HG02798 (cell line): Measurements from ENCODE around the gene SCARF2.

Experiments
- ATAC-seq: cut with Tn5 transposase; IDR thresholded peaks from one replicate; pipeline ENCODE4 v1.9.1; 2021; ENCODE audit warnings: mild to moderate bottlenecking; ENCODE audit not compliant: unreplicated experiment, poor library complexity

SCARF2 gene

DNA sequence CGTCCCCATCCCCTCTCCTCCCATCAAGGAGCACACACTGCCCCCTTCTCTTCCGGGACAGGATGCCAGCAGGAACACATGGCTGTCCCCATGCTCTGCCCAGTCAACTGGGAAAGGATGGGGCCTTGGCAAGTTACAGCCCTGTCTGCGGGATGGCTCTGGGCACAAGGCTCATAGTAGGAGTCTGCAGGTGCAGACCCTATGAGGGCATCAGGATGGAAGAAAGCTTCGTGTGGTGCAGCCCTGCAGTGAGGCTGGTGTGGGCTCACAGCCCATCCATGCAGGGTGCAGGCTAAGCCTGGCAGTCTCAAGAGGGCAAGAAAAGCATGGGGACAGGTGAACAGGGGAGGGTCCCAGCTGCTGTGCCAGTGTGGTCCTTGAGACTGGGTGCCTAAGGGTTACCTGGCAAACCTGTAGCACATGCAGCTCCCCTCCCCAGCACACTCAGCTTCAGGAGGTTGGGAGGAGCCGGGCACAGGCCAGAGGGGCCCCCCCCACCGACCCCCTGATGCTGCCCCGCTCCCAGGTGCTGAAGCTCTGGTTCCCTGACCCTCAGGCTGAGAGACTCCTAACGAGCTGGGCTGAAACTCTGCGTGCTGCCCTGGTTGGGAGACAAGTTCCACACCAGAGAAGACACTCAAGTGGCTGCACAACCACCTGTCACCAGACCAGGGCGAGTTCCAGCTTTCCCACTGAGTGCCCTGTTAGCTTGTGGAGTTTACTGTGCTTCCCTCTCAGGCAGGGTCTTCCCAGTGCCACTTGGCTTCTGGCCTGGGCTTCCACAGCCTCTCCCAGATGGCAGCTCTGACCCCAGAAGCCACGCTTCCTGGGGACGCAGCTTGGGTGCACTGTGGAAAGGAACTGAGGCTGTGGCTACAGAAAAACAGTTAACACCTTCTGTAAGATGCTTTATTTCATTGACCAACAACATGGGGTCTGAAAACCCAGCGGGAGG, 3.3 kb upstream of the SCARF2 start:
- ATAC-seq: no peak

DNA sequence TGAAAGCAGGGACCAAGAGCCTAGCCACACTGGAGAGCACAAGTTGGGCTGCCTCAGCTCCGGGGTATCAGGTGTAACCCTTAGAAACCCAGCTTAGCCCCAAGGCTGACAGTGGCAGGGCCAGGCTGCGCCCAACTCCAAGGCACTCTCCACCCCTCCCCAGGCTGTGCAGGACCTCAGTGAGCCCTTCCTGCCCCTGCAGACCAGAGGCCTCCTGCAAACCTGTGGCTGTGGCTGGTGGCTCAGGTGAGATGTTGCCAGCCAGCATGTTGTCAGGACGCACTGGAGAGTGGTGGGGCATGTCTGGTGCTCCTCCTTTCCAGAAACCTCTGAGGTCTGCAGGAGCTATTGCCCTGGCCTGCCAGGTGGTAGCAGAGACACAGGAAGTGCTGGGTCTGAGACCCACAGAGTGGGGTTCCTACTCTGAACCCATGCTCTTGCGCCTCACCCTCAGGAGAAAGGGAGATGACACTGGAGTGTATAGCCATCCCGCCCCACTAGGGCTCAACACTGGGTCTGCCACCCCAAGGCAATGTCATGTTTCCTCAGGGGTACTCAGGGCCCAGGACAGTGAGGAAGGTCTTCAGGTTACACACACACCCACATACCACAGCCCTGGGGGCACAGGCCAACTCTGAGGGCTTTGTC, 2.4 kb upstream of the SCARF2 start:
- no peak for ATAC-seq

DNA sequence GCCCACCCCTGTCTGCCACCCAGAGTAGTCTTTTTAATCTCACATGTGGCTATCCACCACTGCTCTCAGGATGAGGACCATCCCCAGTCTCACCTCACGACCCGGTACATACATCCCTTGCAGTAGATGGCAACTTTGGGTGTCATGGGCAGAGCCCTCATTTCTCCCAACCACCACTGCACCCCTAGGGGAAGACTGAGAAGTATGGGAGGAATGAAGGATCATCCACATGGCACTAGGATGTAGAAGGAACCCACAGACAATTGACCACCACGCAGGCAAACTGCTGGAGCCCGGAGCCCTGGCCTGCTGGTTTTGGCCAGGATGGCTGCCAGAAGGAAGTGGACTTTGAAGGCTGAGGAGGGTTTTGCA, 1.9 kb upstream of the SCARF2 start:
- ATAC-seq: no peak

DNA sequence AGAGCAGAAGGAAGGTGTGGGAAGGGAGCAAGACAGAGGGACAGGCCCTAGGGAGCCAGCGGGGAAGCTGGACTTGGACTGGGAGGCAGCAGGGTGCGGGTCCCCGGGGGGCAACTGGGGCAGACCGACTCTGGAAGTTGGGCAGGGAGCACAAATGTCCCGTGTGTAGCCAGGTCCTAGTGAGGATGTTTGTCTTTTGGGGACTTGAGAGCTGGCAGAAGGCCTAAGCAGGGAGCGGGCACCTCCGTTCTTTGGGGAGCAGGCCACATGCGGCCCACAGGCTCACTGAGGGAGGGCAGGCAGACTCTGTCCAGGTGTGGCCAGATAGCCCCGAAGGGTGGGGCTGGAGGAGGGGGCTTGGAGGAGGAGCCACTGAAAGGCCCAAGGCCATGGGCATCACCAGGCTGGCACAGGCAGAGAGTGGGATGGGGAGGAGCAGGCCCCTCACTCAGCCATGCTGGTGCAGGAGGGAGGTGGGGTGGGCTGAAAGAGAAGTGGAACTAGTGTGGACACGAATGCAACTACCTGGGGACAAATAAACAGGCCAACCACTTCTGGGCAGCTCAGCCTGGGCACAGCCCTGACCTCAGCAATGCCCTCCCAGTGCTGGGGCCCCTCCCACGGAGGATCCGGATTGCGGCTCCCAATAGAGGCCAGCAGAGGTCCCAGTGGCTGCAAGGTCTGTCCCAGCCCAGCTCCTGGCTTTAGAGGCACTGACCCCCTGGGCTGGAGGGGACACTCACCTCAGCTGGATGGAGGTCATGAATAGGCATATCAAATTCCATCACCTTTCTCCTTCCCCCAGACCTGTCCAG, 1.3 kb upstream of the SCARF2 start:
- ATAC-seq: no peak

DNA sequence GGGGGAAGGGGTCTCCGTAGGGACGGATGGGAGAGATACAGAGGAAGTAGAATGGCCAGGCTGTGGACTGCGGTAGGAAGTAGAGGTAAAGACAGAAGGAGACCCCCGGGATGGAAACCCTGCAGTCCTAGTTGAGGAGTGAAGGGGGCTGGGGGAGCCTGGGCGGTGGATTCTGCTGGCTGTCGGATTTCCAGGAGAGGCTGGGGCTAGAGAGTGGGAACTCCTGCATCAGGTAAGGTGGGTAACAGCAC, 727 bp upstream of the SCARF2 start:
- ATAC-seq: no peak

DNA sequence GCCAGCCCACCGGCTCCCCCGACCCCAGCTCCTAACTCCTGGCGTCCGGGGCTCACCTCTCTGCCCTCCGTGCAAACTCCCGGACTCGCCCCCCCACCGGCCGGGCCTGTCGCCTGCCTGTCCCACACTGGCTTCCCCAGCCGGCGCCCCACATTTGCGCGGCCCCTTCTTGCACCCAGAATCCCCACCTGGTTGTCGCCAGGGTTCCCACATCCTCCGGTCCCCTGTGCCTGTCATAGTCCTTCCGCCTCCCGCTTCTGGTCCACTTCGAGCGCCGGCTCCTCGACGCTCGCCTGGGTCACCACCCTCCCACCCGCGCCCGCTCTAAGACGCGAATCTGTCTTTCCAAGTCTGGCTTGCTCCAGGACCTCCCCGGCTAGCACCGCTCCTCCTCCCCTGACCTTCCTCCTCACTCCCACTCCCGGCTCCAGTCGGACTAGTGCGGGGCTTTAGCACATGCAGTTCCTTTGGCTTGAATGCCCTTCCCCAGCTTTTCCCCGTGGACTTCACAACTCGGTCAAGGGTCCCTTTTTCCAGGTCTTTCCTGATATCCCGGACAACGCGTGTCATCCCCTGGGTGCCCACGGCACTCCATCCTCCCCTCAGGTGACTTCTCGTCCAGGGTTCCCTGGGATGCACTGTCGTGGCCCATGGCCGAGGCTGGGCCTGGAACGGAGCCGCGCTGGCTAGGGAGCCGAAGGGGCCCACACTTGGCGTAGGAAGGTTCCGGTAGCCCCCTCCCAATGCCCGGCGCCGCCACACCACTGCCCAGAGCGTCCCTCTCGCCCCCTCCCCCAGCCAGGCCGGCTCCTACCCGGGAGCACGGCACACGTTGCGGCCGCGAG, 635 bp downstream of the SCARF2 start:
- no peak for ATAC-seq

DNA sequence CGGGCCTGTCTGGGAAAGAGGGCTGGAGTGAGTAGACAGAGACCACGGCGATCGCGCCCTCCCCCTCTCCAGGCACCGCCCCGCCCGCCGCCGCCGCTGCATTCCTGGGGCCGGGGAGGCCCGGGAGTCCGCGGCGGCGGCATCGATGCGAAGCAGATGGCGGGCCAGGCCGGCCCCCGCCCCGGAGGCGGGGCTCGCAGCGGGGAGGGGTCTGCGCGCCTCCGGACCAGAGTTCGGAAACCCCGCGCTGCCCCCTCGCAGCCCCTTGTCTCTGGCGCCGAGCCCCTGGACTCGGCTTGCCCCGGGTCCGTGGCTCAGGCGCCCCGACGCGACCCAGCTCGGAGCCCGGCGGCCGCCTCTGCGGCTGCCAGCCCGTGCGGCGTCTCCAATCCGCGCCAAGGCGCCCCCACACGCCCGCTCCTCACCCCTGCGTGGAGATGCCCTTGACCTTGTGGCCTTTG, 1.3 kb downstream of the SCARF2 start:
- no peak for ATAC-seq

DNA sequence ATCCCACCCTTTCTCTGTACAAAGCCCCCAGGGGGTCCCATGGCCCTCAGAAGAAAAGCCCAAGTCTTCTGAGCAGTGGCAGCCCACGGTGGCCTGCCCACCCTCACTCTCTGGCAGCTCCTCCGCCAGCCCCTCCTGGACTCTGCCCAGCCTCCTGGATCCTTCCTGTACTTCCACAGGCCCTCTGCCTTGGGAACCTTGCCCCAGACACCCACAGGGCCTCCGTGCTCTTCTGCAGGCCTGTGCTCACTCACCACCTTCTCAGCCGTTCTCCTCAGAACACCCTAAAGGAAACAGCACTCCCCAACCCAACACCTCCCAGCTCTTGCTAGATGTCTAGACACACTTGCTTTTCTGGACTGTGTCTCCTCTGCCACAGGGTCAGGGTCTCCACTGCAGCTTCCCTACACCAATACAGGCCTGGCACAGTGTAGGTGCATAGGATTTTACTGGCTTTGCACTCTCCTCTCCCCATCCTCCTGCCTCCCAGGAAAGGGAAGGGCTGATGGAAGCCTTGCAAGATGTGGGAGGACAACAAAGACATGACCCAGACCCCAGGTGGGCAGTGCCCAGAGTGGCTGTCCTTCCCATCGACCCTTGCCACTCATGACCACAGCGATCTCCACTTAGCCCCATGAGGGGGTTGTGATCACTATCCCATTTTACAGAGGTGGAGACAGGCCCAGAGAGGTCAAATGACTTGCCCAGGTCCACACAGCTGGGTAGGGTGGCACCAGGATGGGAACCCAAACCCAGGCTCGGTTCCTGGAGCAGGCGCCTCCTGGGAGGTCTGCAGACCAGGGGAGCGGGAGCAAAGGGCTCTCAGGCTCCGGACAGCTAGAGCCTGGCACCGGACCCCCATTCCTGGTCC, 2.0 kb downstream of the SCARF2 start:
- ATAC-seq: no peak

DNA sequence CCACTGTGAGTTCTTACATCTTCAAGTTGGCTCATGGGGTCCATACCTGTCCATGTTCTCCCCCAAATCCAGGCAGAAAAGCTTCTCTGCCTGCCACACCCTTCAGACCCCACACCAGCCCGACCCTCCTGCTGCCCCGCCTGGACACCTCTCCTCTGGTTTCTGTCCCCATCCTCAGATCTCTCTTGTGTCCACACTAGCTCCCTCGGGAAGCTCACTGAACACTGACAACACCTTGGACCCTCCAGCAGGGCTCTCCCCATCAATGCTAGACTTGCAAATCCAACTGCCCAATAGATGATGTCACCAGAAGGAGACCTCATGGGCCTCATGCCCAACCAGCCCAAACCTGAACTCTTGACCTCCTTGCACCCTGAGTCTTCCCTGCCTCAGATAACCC, 2.9 kb downstream of the SCARF2 start:
- no peak for ATAC-seq

DNA sequence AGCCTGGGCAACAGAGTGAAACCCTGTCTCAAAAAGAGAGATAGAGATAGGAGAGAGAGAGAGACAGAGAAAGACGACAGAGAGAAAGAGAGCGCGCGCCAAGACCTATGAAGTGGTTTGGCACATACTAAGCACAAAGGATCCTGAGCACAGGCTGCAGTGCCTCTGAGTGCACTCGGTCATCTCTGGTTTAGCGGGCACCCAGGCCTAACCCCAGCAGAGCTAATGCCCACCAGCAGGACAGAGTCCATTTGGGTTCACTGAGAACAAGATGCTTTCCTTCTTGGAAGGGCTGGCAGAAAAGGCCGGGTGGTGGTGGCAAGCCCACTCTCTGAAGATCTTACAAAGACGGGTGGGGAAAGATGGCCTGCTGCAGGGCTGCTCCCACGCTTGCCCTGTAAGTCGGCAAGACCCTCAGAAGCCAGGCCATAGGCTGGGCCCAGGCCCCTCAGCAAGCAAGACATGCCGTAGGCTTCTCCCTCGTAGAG, 3.3 kb downstream of the SCARF2 start:
- no peak for ATAC-seq

DNA sequence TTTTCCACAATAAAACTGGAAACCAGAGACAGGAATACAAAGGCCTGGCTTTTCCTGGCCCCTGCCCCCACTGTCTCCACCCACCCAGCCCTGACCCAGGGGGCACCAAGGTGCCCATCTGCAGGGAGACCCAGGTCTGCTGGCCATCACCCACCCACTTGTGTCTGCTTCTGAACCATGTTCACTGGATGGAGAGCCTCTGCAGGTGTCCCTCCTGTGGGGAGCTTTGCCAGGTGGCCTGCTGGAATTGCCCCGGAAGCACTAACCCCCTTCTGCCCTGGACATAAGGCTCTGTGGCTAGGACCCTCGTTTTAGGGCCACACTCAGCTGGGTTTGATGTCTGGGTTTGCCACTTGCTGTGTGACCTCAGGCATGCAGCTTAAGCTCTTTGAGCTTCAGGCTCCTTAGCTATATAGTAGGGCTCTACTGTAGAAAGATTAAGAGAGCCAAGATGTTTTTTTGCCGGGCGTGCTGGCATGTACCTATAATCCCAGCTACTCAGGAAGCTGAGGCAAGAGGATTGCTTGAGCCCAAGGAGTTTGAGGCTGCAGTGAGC, 3.9 kb downstream of the SCARF2 start:
- ATAC-seq: no peak

DNA sequence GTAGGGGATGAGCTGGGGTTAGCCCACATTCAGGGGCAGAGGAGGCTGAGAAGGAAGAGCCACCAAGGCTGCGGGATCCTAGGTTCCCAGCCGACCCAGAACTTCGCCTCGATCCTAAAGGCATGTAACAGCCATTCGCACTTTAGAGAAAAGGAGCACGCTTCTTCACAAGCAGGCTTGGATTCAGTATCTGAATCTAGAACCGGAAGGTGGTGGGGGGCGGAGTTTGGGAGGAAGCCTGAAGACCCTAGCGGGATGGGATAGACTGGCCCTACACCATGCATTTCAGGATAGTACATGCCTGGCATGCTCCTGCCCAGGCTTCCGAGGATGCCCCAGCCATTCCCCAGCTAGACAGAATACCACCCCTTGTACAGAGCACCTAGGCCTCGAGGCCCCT, 4.4 kb downstream of the SCARF2 start:
- no peak for ATAC-seq

DNA sequence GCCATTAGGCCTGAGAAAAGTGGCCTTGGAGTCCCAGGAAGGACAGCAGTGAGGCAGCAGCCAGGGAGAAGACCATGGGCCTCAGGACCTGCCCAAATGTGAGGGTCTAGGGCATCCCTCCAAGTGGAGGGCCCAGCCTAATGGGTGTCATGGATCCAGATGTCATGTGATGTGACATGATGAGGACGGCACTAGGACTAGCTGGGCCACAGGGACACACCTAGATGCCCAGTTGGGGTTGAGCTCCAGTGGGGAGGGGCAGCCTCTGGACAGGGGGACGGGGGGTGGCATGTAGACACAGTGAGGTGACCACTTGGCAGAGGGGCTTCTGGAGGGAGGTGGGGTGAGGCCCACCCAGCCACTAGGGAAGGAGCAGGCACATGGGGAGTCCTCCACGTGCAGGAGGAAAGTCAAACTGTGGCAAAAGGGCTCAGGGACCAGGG, 5.4 kb downstream of the SCARF2 start:
- ATAC-seq: no peak

DNA sequence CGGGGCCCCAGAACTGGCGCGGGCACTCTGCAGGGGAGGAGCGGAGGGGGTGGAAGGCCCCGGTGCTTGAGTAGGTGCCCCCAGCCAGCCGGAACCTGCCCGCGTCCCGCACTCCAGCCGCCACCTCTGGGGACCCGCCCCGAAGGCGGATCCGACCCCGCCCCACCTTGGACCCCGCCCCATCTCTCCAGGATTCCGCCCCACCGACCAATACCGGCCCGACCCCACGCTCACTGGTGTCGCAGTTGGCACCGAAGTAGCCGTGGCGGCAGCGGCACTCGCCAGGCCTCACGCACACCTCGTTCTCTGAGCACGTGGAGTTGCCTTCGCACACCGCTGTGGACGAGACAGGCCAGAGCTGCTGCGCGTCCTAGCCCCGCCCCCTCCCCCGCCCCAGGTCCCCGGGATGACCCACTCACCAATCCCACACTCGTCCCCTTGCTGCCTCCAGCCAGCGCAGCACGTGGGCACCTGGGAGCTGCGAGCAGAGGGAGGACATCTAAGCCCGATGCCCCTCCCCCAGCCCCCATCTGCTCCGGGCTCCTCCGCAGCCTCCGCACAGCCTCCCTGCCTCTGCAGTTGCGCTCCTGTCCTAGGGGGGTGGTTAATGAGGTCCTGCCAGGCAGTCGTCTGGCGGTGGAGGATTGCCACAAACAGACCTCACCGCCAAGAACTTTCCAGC, 6.0 kb downstream of the SCARF2 start:
- ATAC-seq: no peak

DNA sequence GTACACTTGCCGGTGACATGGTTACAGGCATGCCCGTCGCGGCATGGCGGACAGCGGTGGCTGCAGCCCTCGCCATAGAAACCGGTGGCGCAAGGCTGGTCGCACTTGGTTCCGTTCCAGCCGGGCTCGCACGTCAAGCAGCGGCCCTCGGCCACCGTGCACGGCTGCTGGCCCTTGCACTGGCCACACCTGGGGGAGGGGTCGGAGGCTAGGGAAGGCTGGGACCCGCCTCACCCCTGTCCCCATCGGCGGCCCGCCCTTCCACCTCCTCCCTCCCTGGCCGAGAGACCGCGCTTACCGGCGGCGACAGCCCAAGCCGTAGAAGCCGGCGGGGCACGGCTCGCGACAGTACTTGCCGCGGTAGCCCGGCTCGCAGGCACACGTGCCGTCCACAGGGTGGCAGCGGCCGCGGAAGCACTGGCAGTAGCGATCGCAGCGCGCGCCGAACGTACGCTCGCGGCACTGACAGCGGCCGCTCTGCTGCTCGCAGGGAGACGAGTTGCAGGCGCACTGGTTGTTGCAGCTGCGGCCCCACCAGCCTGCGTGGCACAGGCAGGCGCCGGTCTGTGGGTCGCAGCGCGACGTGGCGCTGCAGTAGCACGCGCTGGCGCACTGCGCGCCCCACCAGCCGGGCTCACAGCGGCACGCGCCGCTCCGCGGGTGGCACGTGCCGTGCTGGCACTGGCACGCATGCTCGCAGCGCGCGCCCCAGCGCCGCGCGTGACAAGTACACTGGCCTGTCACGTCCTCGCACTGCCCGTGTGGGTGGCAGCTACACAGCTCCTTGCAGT, 6.7 kb downstream of the SCARF2 start:
- no peak for ATAC-seq

DNA sequence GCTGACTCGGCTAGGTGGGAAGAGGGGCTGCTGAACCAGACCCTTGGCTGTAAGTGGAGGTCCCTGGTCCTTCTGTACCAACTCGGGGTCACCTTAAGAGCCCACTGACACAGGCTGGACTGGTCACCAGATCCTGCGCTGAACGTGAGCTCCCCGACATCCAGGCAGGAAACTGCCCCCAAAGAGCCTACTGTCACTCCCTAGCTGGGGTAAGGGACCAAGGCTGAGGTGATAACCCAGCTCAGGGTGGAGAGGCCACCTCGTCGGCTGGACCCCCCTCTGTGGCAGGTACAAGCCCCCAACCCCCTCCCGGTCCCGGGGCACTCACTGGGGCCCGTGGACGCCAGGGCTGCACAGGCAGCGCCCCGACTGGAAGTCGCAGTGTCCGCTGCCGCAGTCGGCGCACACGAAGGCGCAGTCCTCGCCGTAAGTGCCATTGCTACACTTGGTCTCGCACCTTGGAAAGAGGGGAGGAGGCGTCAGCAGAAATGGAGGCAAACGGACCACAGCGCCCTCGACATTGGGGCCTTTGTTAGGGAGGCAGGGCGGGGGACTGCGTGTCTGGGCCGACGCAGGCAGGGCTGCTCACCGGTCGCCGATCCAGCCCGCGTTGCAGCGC, 7.4 kb downstream of the SCARF2 start:
- ATAC-seq: no peak
